ENCODE data around the gene CTAG2. TPM values are rescaled to one million over a fixed set of nuclear protein-coding genes. Genes with fewer than 3 reads are reported as not detected.

The CTAG2 gene
- total and polyA plus RNA-seq, 10 of the 15 experiments (the other 5 are each of a cell fraction or from before 2014, with no cell fraction given) = 0.73 TPM; not detected in 9

DNA sequence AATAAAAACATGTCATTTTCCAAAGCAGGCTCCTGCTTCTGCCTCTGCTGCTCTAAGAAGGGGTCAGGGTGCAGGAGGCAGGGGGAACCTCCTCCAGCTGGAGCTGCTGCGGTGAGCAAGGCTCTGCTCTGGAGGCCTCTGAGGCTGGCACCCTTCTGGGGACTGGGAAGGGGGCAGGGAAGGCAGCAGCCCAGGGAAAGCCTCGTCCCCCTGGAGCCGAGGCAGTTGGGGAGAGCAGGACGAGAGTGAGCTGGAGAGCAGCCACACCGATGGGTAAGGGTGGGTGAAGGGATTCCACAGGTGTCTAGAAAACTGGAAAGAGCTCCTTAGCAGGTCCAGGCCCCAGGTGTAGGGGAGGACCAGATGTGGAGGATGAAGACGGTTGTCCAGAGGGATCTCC is 2.0 kb upstream of the CTAG2 start:
- no peak overlapping the region for H2AFZ ChIP-seq (ENCODE audit: control insufficient read depth, low read depth, low read length)

More for the DNA sequence above, 2.0 kb upstream of the CTAG2 start:
- no peak overlapping the region for H3K4me2 ChIP-seq (ENCODE audit: control insufficient read depth, insufficient read depth)
- TF ChIP-seq CHD2 (IDR thresholded peaks at IDR 0.05; ENCODE audit: borderline replicate concordance, low read depth, low read length) = no peak
- no peak for TF ChIP-seq FOXK2 (IDR thresholded peaks at IDR 0.05)
- TF ChIP-seq RAD21 (IDR thresholded peaks at IDR 0.05; ENCODE audit: insufficient read depth, low read depth, low read length) = no peak
- TF ChIP-seq, protein P1, sequence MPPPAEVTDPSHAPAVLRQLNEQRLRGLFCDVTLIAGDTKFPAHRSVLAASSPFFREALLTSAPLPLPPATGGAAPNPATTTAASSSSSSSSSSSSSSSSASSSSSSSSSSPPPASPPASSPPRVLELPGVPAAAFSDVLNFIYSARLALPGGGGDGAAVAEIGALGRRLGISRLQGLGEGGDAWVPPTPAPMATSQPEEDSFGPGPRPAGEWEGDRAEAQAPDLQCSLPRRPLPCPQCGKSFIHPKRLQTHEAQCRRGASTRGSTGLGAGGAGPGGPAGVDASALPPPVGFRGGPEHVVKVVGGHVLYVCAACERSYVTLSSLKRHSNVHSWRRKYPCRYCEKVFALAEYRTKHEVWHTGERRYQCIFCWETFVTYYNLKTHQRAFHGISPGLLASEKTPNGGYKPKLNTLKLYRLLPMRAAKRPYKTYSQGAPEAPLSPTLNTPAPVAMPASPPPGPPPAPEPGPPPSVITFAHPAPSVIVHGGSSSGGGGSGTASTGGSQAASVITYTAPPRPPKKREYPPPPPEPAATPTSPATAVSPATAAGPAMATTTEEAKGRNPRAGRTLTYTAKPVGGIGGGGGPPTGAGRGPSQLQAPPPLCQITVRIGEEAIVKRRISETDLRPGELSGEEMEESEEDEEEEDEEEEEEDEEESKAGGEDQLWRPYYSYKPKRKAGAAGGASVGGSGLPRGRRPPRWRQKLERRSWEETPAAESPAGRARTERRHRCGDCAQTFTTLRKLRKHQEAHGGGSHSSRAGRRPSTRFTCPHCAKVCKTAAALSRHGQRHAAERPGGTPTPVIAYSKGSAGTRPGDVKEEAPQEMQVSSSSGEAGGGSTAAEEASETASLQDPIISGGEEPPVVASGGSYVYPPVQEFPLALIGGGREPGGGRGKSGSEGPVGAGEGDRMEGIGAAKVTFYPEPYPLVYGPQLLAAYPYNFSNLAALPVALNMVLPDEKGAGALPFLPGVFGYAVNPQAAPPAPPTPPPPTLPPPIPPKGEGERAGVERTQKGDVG (CRISPR knock-in tag; IDR thresholded peaks at IDR 0.05) = no peak
- TF ChIP-seq CHD4 (IDR thresholded peaks at IDR 0.05) = no peak
- TF ChIP-seq HCFC1 (IDR thresholded peaks at IDR 0.05; ENCODE audit: low read length) = no peak
- no peak for TF ChIP-seq RELA (IDR thresholded peaks at IDR 0.05; ENCODE audit: borderline replicate concordance, partially characterized antibody)
- no peak for TF ChIP-seq SIX5 (IDR thresholded peaks at IDR 0.05; ENCODE audit: low read depth, low read length, severe bottlenecking)
- no peak for TF ChIP-seq ATF7 (IDR thresholded peaks at IDR 0.05; ENCODE audit: low read depth)
- TF ChIP-seq ETV6 (conservative IDR thresholded peaks at IDR 0.05 in 1 of 2, IDR thresholded peaks at IDR 0.05 in 1 of 2; ENCODE audit: borderline replicate concordance in 1 of 2, low read depth in 1 of 2) = no peak
- no peak for TF ChIP-seq RCOR1 (conservative IDR thresholded peaks at IDR 0.05; ENCODE audit: low read depth, low read length)
- no peak for TF ChIP-seq MEF2A (IDR thresholded peaks at IDR 0.05; ENCODE audit: insufficient read depth, low read depth, low read length)
- TF ChIP-seq MXI1 (IDR thresholded peaks at IDR 0.05; ENCODE audit: low read depth, low read length) = no peak
- no peak for TF ChIP-seq RAD51 (IDR thresholded peaks at IDR 0.05)
- no peak for TF ChIP-seq NFYB (IDR thresholded peaks at IDR 0.05; ENCODE audit: insufficient read depth, low read depth, low read length)
- TF ChIP-seq YY1 (IDR thresholded peaks at IDR 0.05; ENCODE audit: low read depth, low read length) = no peak
- H4K20me1 ChIP-seq (ENCODE audit: control insufficient read depth, insufficient read depth) = no peaks in the 10 kb centered on the region
- H3K79me2 ChIP-seq (ENCODE audit: control insufficient read depth, insufficient read depth, low read length) = no peaks in the 10 kb centered on the region
- ChIA-PET POLR2A (no interaction called here), CTCF (no interaction called here), RAD21 (ENCODE audit: unreplicated experiment) (no interaction called here), SMC1A (ENCODE audit: uncharacterized antibody, unreplicated experiment) (no interaction called here)
- H3K4me3 ChIP-seq = no peak overlapping the region
- H3K9ac ChIP-seq (ENCODE audit: control insufficient read depth, insufficient read depth, low read length) = no peak overlapping the region
- no peaks in the 10 kb centered on the region for H3K4me1 ChIP-seq (ENCODE audit: control insufficient read depth, insufficient read depth, low read length)
- DNase-seq (ENCODE audit: low read depth, low spot score) (no peak), FAIRE-seq (no peak), ATAC-seq (no peak)
- intact Hi-C loops (cut with micrococcal nuclease; ENCODE audit: unreplicated experiment) (no loop called here), in situ Hi-C loops (cut with MboI) (no loop called here)
- H3K27me3 ChIP-seq (replicated peaks in 1 of 2; ENCODE audit: control insufficient read depth in 2 of 2, insufficient read depth in 2 of 2, low read length in 1 of 2) = no peaks in the 10 kb centered on the region
- no peaks in the 10 kb centered on the region for H3K36me3 ChIP-seq (ENCODE audit: control insufficient read depth in 2 of 2, insufficient read depth in 2 of 2, low read length in 1 of 2)
- WGBS (ENCODE audit: insufficient coverage, insufficient replicate concordance, low lambda C conversion rate, missing lambda C conversion rate) = 41% methylated on average over 6 of the region's 6 CpGs
- no peak overlapping the region for H3K27ac ChIP-seq (ENCODE audit: control insufficient read depth, insufficient read depth)
- BruUV-seq (replicated peaks) = no TSS peak
- H3K9me3 ChIP-seq (replicated peaks; ENCODE audit: control insufficient read depth, insufficient read depth, low read length) = no peaks in the 10 kb centered on the region; the same call in 1 of the 3 replicates
